NCI-H2171 treated with DMSO at 0.1 percent for 48 hours (cell line): ENCODE data around the gene GMEB2.
"Not testable (repeated sequence)": the region's sequence is repeated elsewhere in the genome, so short reads cannot be mapped to it uniquely, and the experiment has no call there.

Source experiments
- DNase-seq: peaks from one replicate; lab custom pipeline; 2025; lab: John Stamatoyannopoulos, UW

Gene GMEB2

GRCh38 chr20:63636752-63637628 is 10.1 kb upstream of the GMEB2 start:
- peak; percentile 51 for DNase-seq

- DNase-seq: no peak
These were observed 8.7 kb upstream of the GMEB2 start for GRCh38 chr20:63635431-63636141.

- DNase-seq: no peak
These were observed 6.8 kb upstream of the GMEB2 start for GRCh38 chr20:63633732-63634131.

- DNase-seq: not testable (repeated sequence)
These were observed 4.5 kb upstream of the GMEB2 start for GRCh38 chr20:63631426-63631825.

- not testable (repeated sequence) for DNase-seq
These were observed 4.1 kb upstream of the GMEB2 start for GRCh38 chr20:63630956-63631355.

GRCh38 chr20:63628246-63628975 is 1.5 kb upstream of the GMEB2 start:
- DNase-seq: peak; percentile 95

GRCh38 chr20:63627751-63628245 is 897 bp upstream of the GMEB2 start:
- DNase-seq: no peak

GRCh38 chr20:63627129-63627750 is 339 bp upstream of the GMEB2 start:
- DNase-seq: peak; percentile 92

- DNase-seq: peak; percentile 33
These were observed 1.0 kb downstream of the GMEB2 start for GRCh38 chr20:63625771-63626423.

- DNase-seq: peak; percentile 27
These were observed 2.4 kb downstream of the GMEB2 start for GRCh38 chr20:63624486-63624885.

- DNase-seq: no peak
These were observed 4.2 kb downstream of the GMEB2 start for GRCh38 chr20:63622732-63623131.

- DNase-seq: no peak
These were observed 4.8 kb downstream of the GMEB2 start for GRCh38 chr20:63622096-63622495.

GRCh38 chr20:63620991-63621390 is 5.9 kb downstream of the GMEB2 start:
- no peak for DNase-seq

- no peak for DNase-seq
These were observed 7.4 kb downstream of the GMEB2 start for GRCh38 chr20:63619505-63619904.

GRCh38 chr20:63619086-63619485 is 7.8 kb downstream of the GMEB2 start:
- no peak for DNase-seq

- no peak for DNase-seq
These were observed 8.5 kb downstream of the GMEB2 start for GRCh38 chr20:63618291-63618980.

GRCh38 chr20:63617876-63618265 is 9.0 kb downstream of the GMEB2 start:
- no peak for DNase-seq

GRCh38 chr20:63617092-63617875 is 9.6 kb downstream of the GMEB2 start:
- no peak for DNase-seq

GRCh38 chr20:63613863-63614594 is 12.9 kb downstream of the GMEB2 start:
- DNase-seq: not testable (repeated sequence)
